D721Med (cell line): ENCODE data around the gene OR6K2.
"Not testable (repeated sequence)": the region's sequence is repeated elsewhere in the genome, so short reads cannot be mapped to it uniquely, and the experiment has no call there.

Experiments
- DNase-seq: peaks from one replicate; pipeline ENCODE4 v3.0.0; 2011; ENCODE audit warnings: low spot score; ENCODE audit not compliant: insufficient read length
- FAIRE-seq: peaks from 2 replicates; lab custom pipeline; 2011; peaks lifted over from hg19 to GRCh38; lab: Jason Lieb, UNC
- CTCF ChIP-seq: IDR thresholded peaks from 2 replicates; pipeline ENCODE4 v1.5.1; 2012; ENCODE audit warnings: mild to moderate bottlenecking, control low read depth; ENCODE audit not compliant: insufficient read depth; ENCODE audit errors: missing control alignments

Gene OR6K2

GRCh38 chr1:158694596-158694995 is 5.9 kb downstream of the OR6K2 start:
- FAIRE-seq (no peak), DNase-seq (no peak)
- TF ChIP-seq CTCF = no peak

- DNase-seq = no peak
- no peak for FAIRE-seq
- no peak for TF ChIP-seq CTCF
These were observed 8.1 kb downstream of the OR6K2 start for GRCh38 chr1:158692356-158692755.

GRCh38 chr1:158691907-158692306 is 8.5 kb downstream of the OR6K2 start:
- FAIRE-seq (no peak), DNase-seq (no peak)
- TF ChIP-seq CTCF = no peak

GRCh38 chr1:158691149-158691548 is 9.3 kb downstream of the OR6K2 start:
- DNase-seq, FAIRE-seq: not testable (repeated sequence)

- TF ChIP-seq CTCF = no peak
These were observed 10.6 kb downstream of the OR6K2 start for GRCh38 chr1:158689875-158690274.

GRCh38 chr1:158689110-158689509 is 11.3 kb downstream of the OR6K2 start:
- DNase-seq (no peak), FAIRE-seq (no peak)
- no peak for TF ChIP-seq CTCF

More at GRCh38 chr1:158689875-158690274, 10.6 kb downstream of the OR6K2 start:
- no peak for FAIRE-seq
- no peak for DNase-seq

- DNase-seq, FAIRE-seq: not testable (repeated sequence)
These were observed 12.1 kb downstream of the OR6K2 start for GRCh38 chr1:158688343-158688742.

GRCh38 chr1:158687037-158687436 is 13.4 kb downstream of the OR6K2 start:
- DNase-seq = no peak
- FAIRE-seq = no peak
- no peak for TF ChIP-seq CTCF
